Erythroblast (primary cell): ENCODE data around the gene MELTF.

Source experiments
- GATA1 ChIP-seq: IDR thresholded peaks from 2 replicates; pipeline ENCODE4 v1.6.1; 2011; ENCODE audit warnings: low read depth, mild to moderate bottlenecking, control low read depth, low read length, moderate library complexity
- POLR2A ChIP-seq: IDR thresholded peaks from 2 replicates; pipeline ENCODE4 v1.6.1; 2011; ENCODE audit warnings: mild to moderate bottlenecking, low read length

- TF ChIP-seq POLR2A (no peak), GATA1 (no peak)
These were observed 66.5 kb downstream of the MELTF start for GRCh38 chr3:196962930-196963630.
